ENCODE data around the gene HSPE1.

HSPE1 gene

GRCh38 chr2:197514754-197515153 lies 14.6 kb downstream of the HSPE1 start:
- peak overlapping the region; percentile 78 to 92 (median 91) for H3K27ac Mint-ChIP-seq
- peaks cover 21% of the 10 kb centered on the region for H3K4me1 Mint-ChIP-seq
- no peaks in the 10 kb centered on the region for H3K27me3 Mint-ChIP-seq (ENCODE audit: low read depth)
- peak overlapping the region; percentile 96 to 100 (median 98) for H3K4me3 Mint-ChIP-seq
- no peak for TF ChIP-seq CTCF (IDR thresholded peaks at IDR 0.05; ENCODE audit: unreplicated experiment in 3 of 3)
- H3K9me3 Mint-ChIP-seq: no peaks in the 10 kb centered on the region
- peaks cover 11% of the 10 kb centered on the region for H3K36me3 Mint-ChIP-seq (ENCODE audit: low read depth)

- Mint-ChIP-seq H3K36me3 (ENCODE audit: low read depth) (peaks cover 15% of the 10 kb centered on the region), H3K4me1 (peaks cover 21% of the 10 kb centered on the region), H3K9me3 (peaks cover 2% of the 10 kb centered on the region), H3K27me3 (ENCODE audit: low read depth) (no peaks in the 10 kb centered on the region), H3K4me3 (peak overlapping the region; percentile 96 to 100 (median 98)), H3K27ac (peak overlapping the region; percentile 78 to 92 (median 91))
- TF ChIP-seq CTCF (IDR thresholded peaks at IDR 0.05; ENCODE audit: unreplicated experiment in 3 of 3): no peak
Observed at GRCh38 chr2:197515315-197515738, 15.1 kb downstream of the HSPE1 start.

DNA sequence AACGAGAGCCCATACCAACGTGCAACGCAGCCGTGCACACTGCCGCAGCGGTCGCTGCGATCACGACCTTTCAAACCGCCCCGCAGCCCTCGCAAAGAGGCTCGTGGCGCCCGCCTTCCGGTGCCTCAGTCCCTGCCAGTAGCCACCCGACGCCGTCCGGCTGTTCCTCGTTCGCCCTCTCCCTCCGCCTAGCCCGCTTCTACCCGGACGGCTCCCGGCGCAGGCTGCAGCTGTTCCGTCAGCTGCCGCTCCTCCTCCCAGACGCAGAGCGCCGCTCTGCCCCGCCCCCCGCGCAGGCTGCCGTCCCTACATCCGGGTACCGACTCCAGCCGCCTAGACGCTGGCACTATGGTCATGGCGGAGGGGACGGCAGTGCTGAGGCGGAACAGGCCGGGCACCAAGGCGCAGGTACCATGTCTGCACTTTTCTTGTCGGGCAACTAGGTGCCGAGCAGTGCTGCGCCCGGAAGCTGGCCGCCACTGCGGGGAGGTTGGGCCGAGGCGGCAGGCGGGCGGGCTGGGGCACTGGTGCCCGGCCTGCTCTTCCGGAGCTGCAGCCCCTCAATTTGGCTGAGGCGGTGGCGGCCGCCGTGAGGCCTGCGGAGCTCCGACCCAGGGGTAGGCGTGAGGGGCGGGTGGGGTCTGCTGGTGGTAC lies 15.7 kb downstream of the HSPE1 start, which contains the start of gene MOB4:
MOB4 (plus strand) TSS at position 328 of the 654 bp plus-strand sequence; CDS start at position 349, 21 bp downstream.
- peaks cover 20% of the 10 kb centered on the region for H3K36me3 Mint-ChIP-seq (ENCODE audit: low read depth)
- no peaks in the 10 kb centered on the region for H3K27me3 Mint-ChIP-seq (ENCODE audit: low read depth)
- peak within 1 kb of the TSS; percentile 96 to 100 (median 98) for H3K4me3 Mint-ChIP-seq
- peak within 1 kb of the TSS; percentile 78 to 98 (median 92) for H3K27ac Mint-ChIP-seq
- peaks cover 5% of the 10 kb centered on the region for H3K9me3 Mint-ChIP-seq
- TF ChIP-seq CTCF (IDR thresholded peaks at IDR 0.05; ENCODE audit: unreplicated experiment in 3 of 3): no peak
- peaks cover 21% of the 10 kb centered on the region for H3K4me1 Mint-ChIP-seq

DNA sequence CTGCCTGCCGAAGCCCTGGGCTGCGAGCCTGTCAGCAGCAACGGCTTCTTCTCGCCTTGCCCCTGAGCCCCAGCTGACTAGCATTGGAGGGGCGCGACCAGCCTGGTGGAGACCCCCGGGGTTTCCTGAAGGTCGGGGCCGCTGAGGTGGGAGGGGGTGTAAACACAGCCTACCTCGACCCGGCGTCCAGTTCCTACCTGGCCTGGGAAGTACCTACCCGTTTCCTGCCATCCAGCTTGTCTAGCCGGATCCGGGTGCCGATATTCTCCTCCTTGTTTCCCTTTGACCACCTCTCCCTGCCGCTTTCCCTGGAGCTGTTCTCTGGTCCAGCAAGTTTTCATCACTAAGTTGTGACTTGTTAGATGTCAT lies 16.2 kb downstream of the HSPE1 start:
- no peaks in the 10 kb centered on the region for H3K27me3 Mint-ChIP-seq (ENCODE audit: low read depth)
- H3K4me3 Mint-ChIP-seq: peak overlapping the region; percentile 96 to 100 (median 98)
- H3K36me3 Mint-ChIP-seq (ENCODE audit: low read depth): peaks cover 25% of the 10 kb centered on the region
- peaks cover 21% of the 10 kb centered on the region for H3K4me1 Mint-ChIP-seq
- H3K9me3 Mint-ChIP-seq: peaks cover 9% of the 10 kb centered on the region
- H3K27ac Mint-ChIP-seq: peak overlapping the region; percentile 78 to 98 (median 92)
- no peak for TF ChIP-seq CTCF (IDR thresholded peaks at IDR 0.05; ENCODE audit: unreplicated experiment in 3 of 3)

DNA sequence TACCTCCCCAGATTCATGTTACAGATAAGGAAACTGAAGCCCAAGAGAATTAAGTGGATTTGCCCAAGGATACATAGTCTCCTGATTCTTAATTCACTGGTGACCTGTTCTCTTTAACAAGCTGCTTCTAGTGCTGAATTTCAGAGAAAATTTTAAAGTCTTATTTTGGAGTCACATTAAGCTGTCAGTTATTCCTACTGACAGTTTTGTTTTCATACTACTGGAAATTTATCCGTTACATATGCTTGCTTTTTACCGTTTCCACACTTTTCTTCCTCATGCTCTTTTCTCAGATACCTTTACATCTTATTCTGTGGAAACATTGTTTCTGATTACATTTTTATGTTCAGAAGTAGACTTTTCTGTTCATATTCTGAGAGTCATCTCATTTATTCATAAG lies 17.0 kb downstream of the HSPE1 start:
- Mint-ChIP-seq H3K36me3 (ENCODE audit: low read depth) (peaks cover 31% of the 10 kb centered on the region), H3K27me3 (ENCODE audit: low read depth) (no peaks in the 10 kb centered on the region), H3K27ac (peak overlapping the region; percentile 78 to 98 (median 92)), H3K4me3 (peak overlapping the region; percentile 96 to 100 (median 98)), H3K4me1 (peaks cover 21% of the 10 kb centered on the region), H3K9me3 (peaks cover 12% of the 10 kb centered on the region)
- no peak for TF ChIP-seq CTCF (IDR thresholded peaks at IDR 0.05; ENCODE audit: unreplicated experiment in 3 of 3)

GRCh38 chr2:197538412-197538811 lies 38.2 kb downstream of the HSPE1 start:
- H3K4me3 Mint-ChIP-seq: no peak overlapping the region
- H3K36me3 Mint-ChIP-seq (ENCODE audit: low read depth): peaks cover 79% of the 10 kb centered on the region
- no peaks in the 10 kb centered on the region for H3K4me1 Mint-ChIP-seq
- peak overlapping the region in 1 of 3 experiments; percentile 28 for H3K27ac Mint-ChIP-seq
- no peak for TF ChIP-seq CTCF (IDR thresholded peaks at IDR 0.05; ENCODE audit: unreplicated experiment in 3 of 3)
- H3K27me3 Mint-ChIP-seq (ENCODE audit: low read depth): no peaks in the 10 kb centered on the region
- no peaks in the 10 kb centered on the region for H3K9me3 Mint-ChIP-seq
